Loucy (cell line): ENCODE data around the gene EGFL7.

Experiments used
- H2AFZ ChIP-seq: fragments of 200-600 bp; sonication (generic); 2 replicates; pipeline ENCODE4 v1.6.0; 2016; ENCODE audit warnings: antibody characterized with exemption, mild to moderate bottlenecking, low read length, moderate library complexity
- H3F3A ChIP-seq: fragments of 200-600 bp; 2 replicates; pipeline ENCODE4 v1.6.0; 2016; ENCODE audit warnings: antibody characterized with exemption, low read depth, mild to moderate bottlenecking
- H3K27me3 ChIP-seq: fragments of 200-600 bp; sonication (generic); 2 replicates; pipeline ENCODE4 v1.6.1; 2014; ENCODE audit warnings: low read length, mild to moderate bottlenecking; ENCODE audit not compliant: insufficient read depth, poor library complexity, severe bottlenecking
- H3K36me3 ChIP-seq: fragments of 200-600 bp; sonication (generic); 2 replicates; pipeline ENCODE4 v1.6.1; 2016; ENCODE audit warnings: low read length; ENCODE audit not compliant: insufficient read depth
- H3K4me1 ChIP-seq: fragments of 200-600 bp; sonication (generic); 2 replicates; pipeline ENCODE4 v1.5.1; 2014; ENCODE audit warnings: low read length, mild to moderate bottlenecking; ENCODE audit not compliant: insufficient read depth, poor library complexity, severe bottlenecking
- H3K4me2 ChIP-seq: fragments of 200-600 bp; sonication (generic); 2 replicates; pipeline ENCODE4 v1.6.0; 2014; ENCODE audit warnings: antibody characterized with exemption, low read length, low read depth, mild to moderate bottlenecking; ENCODE audit not compliant: poor library complexity, severe bottlenecking
- H3K4me3 ChIP-seq: fragments of 200-600 bp; sonication (generic); 2 replicates; pipeline ENCODE4 v1.5.1; 2014; ENCODE audit warnings: low read length, mild to moderate bottlenecking, mixed read lengths; ENCODE audit not compliant: poor library complexity, severe bottlenecking
- H3K79me2 ChIP-seq: fragments of 200-600 bp; sonication (generic); 2 replicates; pipeline ENCODE4 v1.6.1; 2014; ENCODE audit warnings: low read length; ENCODE audit not compliant: insufficient read depth
- H3K9ac ChIP-seq: fragments of 200-600 bp; sonication (generic); 2 replicates; pipeline ENCODE4 v1.6.0; 2014; ENCODE audit warnings: mild to moderate bottlenecking, low read depth, low read length, moderate library complexity; ENCODE audit not compliant: poor library complexity, severe bottlenecking
- H3K9me2 ChIP-seq: fragments of 200-600 bp; sonication (generic); replicated peaks from 2 replicates; pipeline ENCODE4 v1.6.1; 2016; ENCODE audit warnings: low read depth, low read length, mixed read lengths
- H3K9me3 ChIP-seq: fragments of 200-600 bp; sonication (generic); 2 replicates; pipeline ENCODE4 v1.6.1; 2014; ENCODE audit warnings: mild to moderate bottlenecking, antibody characterized with exemption, low read length, low read depth; ENCODE audit not compliant: insufficient read depth
- H4K20me1 ChIP-seq: fragments of 200-600 bp; sonication (generic); 2 replicates; pipeline ENCODE4 v1.6.0; 2014; ENCODE audit warnings: antibody characterized with exemption, low read length, mild to moderate bottlenecking; ENCODE audit not compliant: insufficient read depth, poor library complexity, severe bottlenecking
- CTCF ChIP-seq: fragments of 200-600 bp; sonication (generic); conservative IDR thresholded peaks from 2 replicates; pipeline ENCODE4 v1.5.1; 2014; ENCODE audit warnings: mild to moderate bottlenecking, antibody characterized with exemption, low read length
- EZH2phosphoT487 ChIP-seq: fragments of 200-600 bp; IDR thresholded peaks from 2 replicates; pipeline ENCODE4 v1.6.1; 2018; ENCODE audit warnings: antibody characterized with exemption, mild to moderate bottlenecking, moderate library complexity, borderline replicate concordance

EGFL7 gene

GRCh38 chr9:136681029-136681428, 18.3 kb downstream of the EGFL7 start:
- Histone ChIP-seq H3K9me3 (no peaks in the 10 kb centered on the region), H3K27me3 (no peaks in the 10 kb centered on the region), H3K4me3 (no peak overlapping the region), H2AFZ (no peak overlapping the region), H3K36me3 (no peaks in the 10 kb centered on the region), H3K4me2 (no peak overlapping the region), H3K4me1 (peaks cover 19% of the 10 kb centered on the region), H3K9me2 (no peaks in the 10 kb centered on the region), H4K20me1 (peaks cover 22% of the 10 kb centered on the region), H3K79me2 (peaks cover 43% of the 10 kb centered on the region), H3F3A (no peaks in the 10 kb centered on the region), H3K9ac (no peak overlapping the region)
- TF ChIP-seq CTCF (no peak), EZH2phosphoT487 (no peak)

GRCh38 chr9:136681945-136682699, 19.4 kb downstream of the EGFL7 start:
- H3F3A ChIP-seq: no peaks in the 10 kb centered on the region
- H3K4me3 ChIP-seq: no peak overlapping the region
- H4K20me1 ChIP-seq: peaks cover 26% of the 10 kb centered on the region
- no peak overlapping the region for H3K9ac ChIP-seq
- H3K4me1 ChIP-seq: peaks cover 25% of the 10 kb centered on the region
- no peak overlapping the region for H2AFZ ChIP-seq
- peaks cover 50% of the 10 kb centered on the region for H3K79me2 ChIP-seq
- no peaks in the 10 kb centered on the region for H3K9me3 ChIP-seq
- TF ChIP-seq CTCF: no peak
- no peak for TF ChIP-seq EZH2phosphoT487
- H3K27me3 ChIP-seq: no peaks in the 10 kb centered on the region
- H3K4me2 ChIP-seq: no peak overlapping the region
- H3K36me3 ChIP-seq: no peaks in the 10 kb centered on the region
- no peaks in the 10 kb centered on the region for H3K9me2 ChIP-seq

- Histone ChIP-seq H3K9ac (no peak overlapping the region), H3K4me1 (peaks cover 25% of the 10 kb centered on the region), H3K36me3 (no peaks in the 10 kb centered on the region), H3K9me3 (no peaks in the 10 kb centered on the region), H3K9me2 (no peaks in the 10 kb centered on the region), H4K20me1 (peaks cover 26% of the 10 kb centered on the region), H3K4me2 (no peak overlapping the region), H3K79me2 (peaks cover 50% of the 10 kb centered on the region), H3K27me3 (no peaks in the 10 kb centered on the region), H3F3A (no peaks in the 10 kb centered on the region), H3K4me3 (no peak overlapping the region), H2AFZ (no peak overlapping the region)
- TF ChIP-seq CTCF (no peak), EZH2phosphoT487 (no peak)
Observed at GRCh38 chr9:136682710-136683109, 20.0 kb downstream of the EGFL7 start.
